Activated naive CD8-positive, alpha-beta T cell treated with anti-CD3 and anti-CD28 coated beads, Interleukin-2, amount 10 ng/mL, durations not matched to agents 7 days and 5 days (primary cell): ENCODE measurements around the gene GGTLC1. TPM values are rescaled to one million over a fixed set of nuclear protein-coding genes. Genes with fewer than 3 reads are reported as not detected.

Experiments
- ATAC-seq: fragments of 150-1000 bp; cut with Tn5 transposase; one replicate; pipeline ENCODE4 v1.10.0; 2021; ENCODE audit warnings: low read depth, moderate library complexity
- POLR2A ChIA-PET: fragments of 350-600 bp; sonication (Branson Sonifier 250); formaldehyde crosslinking; loops from one replicate; lab custom pipeline; 2021; ENCODE audit warnings: antibody characterized with exemption; lab: Charles Lee
- DNase-seq: peaks from one replicate; pipeline ENCODE4 v3.0.0; 2021
- H3K27ac Mint-ChIP-seq: one replicate; pipeline ENCODE4 v1.8.0; 2022; ENCODE audit warnings: mild to moderate bottlenecking, mixed read lengths
- H3K27me3 Mint-ChIP-seq: one replicate; pipeline ENCODE4 v1.8.0; 2022; ENCODE audit warnings: mild to moderate bottlenecking, moderate library complexity, mixed read lengths
- H3K36me3 Mint-ChIP-seq: one replicate; pipeline ENCODE4 v1.8.0; 2021; ENCODE audit warnings: mild to moderate bottlenecking, mixed read lengths
- H3K4me1 Mint-ChIP-seq: one replicate; pipeline ENCODE4 v1.8.0; 2021; ENCODE audit warnings: mixed read lengths
- H3K4me3 Mint-ChIP-seq: one replicate; pipeline ENCODE4 v1.8.0; 2022; ENCODE audit warnings: mild to moderate bottlenecking, moderate library complexity, mixed read lengths
- H3K9me3 Mint-ChIP-seq: one replicate; pipeline ENCODE4 v1.8.0; 2021; ENCODE audit warnings: mixed read lengths
- total RNA-seq, 2 experiments: library from RNA; stranded (reverse); gene quantifications; one replicate each; pipeline ENCODE4 v1.2.3, GENCODE V29; 2021

GGTLC1 gene
- total RNA-seq, result not detected

- H3K9me3 Mint-ChIP-seq, result no peaks in the 10 kb centered on the region
- H3K27me3 Mint-ChIP-seq, result no peaks in the 10 kb centered on the region
- DNase-seq, result no peak
- no peak within 1 kb of the TSS for H3K27ac Mint-ChIP-seq
- POLR2A ChIA-PET, result no interaction called here
- no peaks in the 10 kb centered on the region for H3K4me1 Mint-ChIP-seq
- H3K36me3 Mint-ChIP-seq, result no peaks in the 10 kb centered on the region
- ATAC-seq, result no peak
- H3K4me3 Mint-ChIP-seq, result no peak within 1 kb of the TSS
Measured at GRCh38 chr20:23988561-23988960, at the start of gene GGTLC1. GGTLC1 (minus strand) TSS chr20:23988779; CDS start chr20:23986611, 2,168 bp downstream.

GRCh38 chr20:24034820-24035219 is 46.2 kb upstream of the GGTLC1 start:
- ATAC-seq (no peak), DNase-seq (no peak)
- H3K27ac Mint-ChIP-seq, result no peak overlapping the region
- POLR2A ChIA-PET, result no interaction called here
- H3K27me3 Mint-ChIP-seq, result no peaks in the 10 kb centered on the region
- peaks cover 8% of the 10 kb centered on the region for H3K36me3 Mint-ChIP-seq
- no peak overlapping the region for H3K4me3 Mint-ChIP-seq
- H3K4me1 Mint-ChIP-seq, result peaks cover 29% of the 10 kb centered on the region
- H3K9me3 Mint-ChIP-seq, result peaks cover 1% of the 10 kb centered on the region

- Mint-ChIP-seq H3K4me1 (peaks cover 27% of the 10 kb centered on the region), H3K9me3 (peaks cover 1% of the 10 kb centered on the region), H3K27ac (peak overlapping the region; percentile 85), H3K27me3 (no peaks in the 10 kb centered on the region), H3K36me3 (peaks cover 13% of the 10 kb centered on the region), H3K4me3 (peak overlapping the region; percentile 55)
- DNase-seq, result no peak
- ATAC-seq, result no peak
- POLR2A ChIA-PET, result no interaction called here
Measured at GRCh38 chr20:24033565-24033964, 45.0 kb upstream of the GGTLC1 start.

- peaks cover 13% of the 10 kb centered on the region for H3K36me3 Mint-ChIP-seq
- H3K27ac Mint-ChIP-seq, result peak overlapping the region; percentile 85
- ATAC-seq (peak; percentile 80), DNase-seq (peak; percentile 42)
- peak overlapping the region; percentile 55 for H3K4me3 Mint-ChIP-seq
- peaks cover 24% of the 10 kb centered on the region for H3K4me1 Mint-ChIP-seq
- POLR2A ChIA-PET, result interaction anchor here (1.2 kb wide), 1 partner anchor 12 kb away, joined by 4 read pairs; no protein-coding TSS in a partner anchor
- no peaks in the 10 kb centered on the region for H3K27me3 Mint-ChIP-seq
- peaks cover 1% of the 10 kb centered on the region for H3K9me3 Mint-ChIP-seq
Measured at GRCh38 chr20:24033151-24033550, 44.6 kb upstream of the GGTLC1 start.

GRCh38 chr20:24032400-24032898 is 43.9 kb upstream of the GGTLC1 start:
- H3K36me3 Mint-ChIP-seq, result peaks cover 13% of the 10 kb centered on the region
- H3K4me3 Mint-ChIP-seq, result peak overlapping the region; percentile 55
- POLR2A ChIA-PET, result interaction anchor here (1.2 to 1.4 kb wide), 2 partner anchors 13 to 14 kb away, joined by 4 read pairs; no protein-coding TSS in a partner anchor
- H3K4me1 Mint-ChIP-seq, result peaks cover 27% of the 10 kb centered on the region
- ATAC-seq, result no peak
- no peaks in the 10 kb centered on the region for H3K27me3 Mint-ChIP-seq
- peak overlapping the region; percentile 85 for H3K27ac Mint-ChIP-seq
- H3K9me3 Mint-ChIP-seq, result peaks cover 1% of the 10 kb centered on the region
- no peak for DNase-seq

- H3K27me3 Mint-ChIP-seq, result no peaks in the 10 kb centered on the region
- peaks cover 13% of the 10 kb centered on the region for H3K36me3 Mint-ChIP-seq
- POLR2A ChIA-PET, result interaction anchor here (0.7 to 2.3 kb wide), 7 partner anchors 10 to 262 kb away, joined by 3 to 19 read pairs (median 3); no protein-coding TSS in a partner anchor
- peak overlapping the region; percentile 98 for H3K27ac Mint-ChIP-seq
- peak; percentile 72 for DNase-seq
- peaks cover 33% of the 10 kb centered on the region for H3K4me1 Mint-ChIP-seq
- H3K9me3 Mint-ChIP-seq, result peaks cover 3% of the 10 kb centered on the region
- ATAC-seq, result peak; percentile 99
- peak overlapping the region; percentile 79 for H3K4me3 Mint-ChIP-seq
Measured at GRCh38 chr20:24027229-24027628, 38.6 kb upstream of the GGTLC1 start.

GRCh38 chr20:24022621-24023180 is 34.1 kb upstream of the GGTLC1 start:
- POLR2A ChIA-PET, result no interaction called here
- Mint-ChIP-seq H3K4me3 (no peak overlapping the region), H3K9me3 (peaks cover 1% of the 10 kb centered on the region), H3K36me3 (peaks cover 7% of the 10 kb centered on the region), H3K27ac (no peak overlapping the region), H3K4me1 (peaks cover 24% of the 10 kb centered on the region), H3K27me3 (peaks cover 4% of the 10 kb centered on the region)
- no peak for ATAC-seq
- DNase-seq, result no peak

- POLR2A ChIA-PET, result no interaction called here
- H3K27ac Mint-ChIP-seq, result no peak overlapping the region
- no peak for ATAC-seq
Measured at GRCh38 chr20:24018796-24019195, 30.2 kb upstream of the GGTLC1 start.

GRCh38 chr20:24017458-24017755 is 28.8 kb upstream of the GGTLC1 start:
- H3K27me3 Mint-ChIP-seq, result peaks cover 6% of the 10 kb centered on the region
- H3K27ac Mint-ChIP-seq, result no peak overlapping the region
- no peaks in the 10 kb centered on the region for H3K36me3 Mint-ChIP-seq
- no peak for ATAC-seq
- H3K9me3 Mint-ChIP-seq, result no peaks in the 10 kb centered on the region
- POLR2A ChIA-PET, result no interaction called here
- no peak overlapping the region for H3K4me3 Mint-ChIP-seq
- H3K4me1 Mint-ChIP-seq, result peaks cover 5% of the 10 kb centered on the region
- DNase-seq, result no peak

More at GRCh38 chr20:24018796-24019195, 30.2 kb upstream of the GGTLC1 start:
- peaks cover under 1% of the 10 kb centered on the region for H3K4me1 Mint-ChIP-seq
- no peaks in the 10 kb centered on the region for H3K9me3 Mint-ChIP-seq
- no peak for DNase-seq
- no peaks in the 10 kb centered on the region for H3K36me3 Mint-ChIP-seq
- no peak overlapping the region for H3K4me3 Mint-ChIP-seq
- H3K27me3 Mint-ChIP-seq, result peaks cover 6% of the 10 kb centered on the region

GRCh38 chr20:24016607-24017457 is 28.3 kb upstream of the GGTLC1 start:
- Mint-ChIP-seq H3K9me3 (no peaks in the 10 kb centered on the region), H3K27ac (no peak overlapping the region), H3K4me3 (no peak overlapping the region), H3K36me3 (no peaks in the 10 kb centered on the region), H3K4me1 (peaks cover 7% of the 10 kb centered on the region), H3K27me3 (peaks cover 6% of the 10 kb centered on the region)
- ATAC-seq (no peak), DNase-seq (no peak)
- POLR2A ChIA-PET, result no interaction called here

- POLR2A ChIA-PET, result no interaction called here
- no peak overlapping the region for H3K4me3 Mint-ChIP-seq
- no peak overlapping the region for H3K27ac Mint-ChIP-seq
- peaks cover 6% of the 10 kb centered on the region for H3K27me3 Mint-ChIP-seq
- no peak for DNase-seq
- no peaks in the 10 kb centered on the region for H3K9me3 Mint-ChIP-seq
- peaks cover 10% of the 10 kb centered on the region for H3K4me1 Mint-ChIP-seq
- no peaks in the 10 kb centered on the region for H3K36me3 Mint-ChIP-seq
- ATAC-seq, result no peak
Measured at GRCh38 chr20:24013953-24014352, 25.4 kb upstream of the GGTLC1 start.

GRCh38 chr20:24011282-24011681 is 22.7 kb upstream of the GGTLC1 start:
- DNase-seq, result no peak
- no peaks in the 10 kb centered on the region for H3K36me3 Mint-ChIP-seq
- no peaks in the 10 kb centered on the region for H3K27me3 Mint-ChIP-seq
- H3K4me3 Mint-ChIP-seq, result no peak overlapping the region
- no peak for ATAC-seq
- POLR2A ChIA-PET, result no interaction called here
- no peak overlapping the region for H3K27ac Mint-ChIP-seq
- H3K9me3 Mint-ChIP-seq, result no peaks in the 10 kb centered on the region
- H3K4me1 Mint-ChIP-seq, result peaks cover 11% of the 10 kb centered on the region

- Mint-ChIP-seq H3K36me3 (no peaks in the 10 kb centered on the region), H3K27ac (no peak overlapping the region), H3K9me3 (no peaks in the 10 kb centered on the region), H3K27me3 (no peaks in the 10 kb centered on the region), H3K4me3 (no peak overlapping the region), H3K4me1 (peaks cover 7% of the 10 kb centered on the region)
- ATAC-seq (no peak), DNase-seq (no peak)
- POLR2A ChIA-PET, result no interaction called here
Measured at GRCh38 chr20:24007758-24008157, 19.2 kb upstream of the GGTLC1 start.
